ENCODE results near the gene KCNRG. TPM values are rescaled to one million over a fixed set of nuclear protein-coding genes. Genes with fewer than 3 reads are reported as not detected.

Gene KCNRG
- total RNA-seq, 4 donors from 2014 or later: 1.1 to 3.6 (median 2.9) TPM; not detected in 1

- no peaks in the 10 kb centered on the region for H3K9me3 ChIP-seq
- no peak for DNase-seq
- H3K27me3 ChIP-seq: no peaks in the 10 kb centered on the region
- H3K36me3 ChIP-seq: peaks cover 0 to 97% (median 4%) of the 10 kb centered on the region in 3 donors
- no peak overlapping the region for H3K27ac ChIP-seq
- intact Hi-C loops (cut with DNase I): no loop called here
- TF ChIP-seq, protein P1, sequence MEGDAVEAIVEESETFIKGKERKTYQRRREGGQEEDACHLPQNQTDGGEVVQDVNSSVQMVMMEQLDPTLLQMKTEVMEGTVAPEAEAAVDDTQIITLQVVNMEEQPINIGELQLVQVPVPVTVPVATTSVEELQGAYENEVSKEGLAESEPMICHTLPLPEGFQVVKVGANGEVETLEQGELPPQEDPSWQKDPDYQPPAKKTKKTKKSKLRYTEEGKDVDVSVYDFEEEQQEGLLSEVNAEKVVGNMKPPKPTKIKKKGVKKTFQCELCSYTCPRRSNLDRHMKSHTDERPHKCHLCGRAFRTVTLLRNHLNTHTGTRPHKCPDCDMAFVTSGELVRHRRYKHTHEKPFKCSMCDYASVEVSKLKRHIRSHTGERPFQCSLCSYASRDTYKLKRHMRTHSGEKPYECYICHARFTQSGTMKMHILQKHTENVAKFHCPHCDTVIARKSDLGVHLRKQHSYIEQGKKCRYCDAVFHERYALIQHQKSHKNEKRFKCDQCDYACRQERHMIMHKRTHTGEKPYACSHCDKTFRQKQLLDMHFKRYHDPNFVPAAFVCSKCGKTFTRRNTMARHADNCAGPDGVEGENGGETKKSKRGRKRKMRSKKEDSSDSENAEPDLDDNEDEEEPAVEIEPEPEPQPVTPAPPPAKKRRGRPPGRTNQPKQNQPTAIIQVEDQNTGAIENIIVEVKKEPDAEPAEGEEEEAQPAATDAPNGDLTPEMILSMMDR (IDR thresholded peaks at IDR 0.05): no peak
- TF ChIP-seq POLR2A (IDR thresholded peaks at IDR 0.05): no peak
- H3K4me3 ChIP-seq: no peak overlapping the region
- 82 to 100% methylated on average over 3 of the region's 7 CpGs for WGBS, 2 donors
- H3K4me1 ChIP-seq: peaks cover 2 to 42% (median 8%) of the 10 kb centered on the region in 3 donors
Observed at GRCh38 chr13:50006426-50007135, 8.7 kb upstream of the KCNRG start.

GRCh38 chr13:50011461-50011860 lies 3.8 kb upstream of the KCNRG start:
- intact Hi-C loops (cut with DNase I): no loop called here
- Histone ChIP-seq H3K9me3 (no peaks in the 10 kb centered on the region), H3K27me3 (no peaks in the 10 kb centered on the region), H3K4me3 (no peak overlapping the region), H3K36me3 (peaks cover 0 to 76% (median 0%) of the 10 kb centered on the region in 3 donors), H3K4me1 (peaks cover 0 to 10% (median 0%) of the 10 kb centered on the region in 3 donors), H3K27ac (no peak overlapping the region)
- TF ChIP-seq, protein P1 (IDR thresholded peaks at IDR 0.05): no peak
- 65 to 83% methylated on average over 1 of the region's 1 CpG for WGBS, 2 donors
- no peak for DNase-seq

DNA sequence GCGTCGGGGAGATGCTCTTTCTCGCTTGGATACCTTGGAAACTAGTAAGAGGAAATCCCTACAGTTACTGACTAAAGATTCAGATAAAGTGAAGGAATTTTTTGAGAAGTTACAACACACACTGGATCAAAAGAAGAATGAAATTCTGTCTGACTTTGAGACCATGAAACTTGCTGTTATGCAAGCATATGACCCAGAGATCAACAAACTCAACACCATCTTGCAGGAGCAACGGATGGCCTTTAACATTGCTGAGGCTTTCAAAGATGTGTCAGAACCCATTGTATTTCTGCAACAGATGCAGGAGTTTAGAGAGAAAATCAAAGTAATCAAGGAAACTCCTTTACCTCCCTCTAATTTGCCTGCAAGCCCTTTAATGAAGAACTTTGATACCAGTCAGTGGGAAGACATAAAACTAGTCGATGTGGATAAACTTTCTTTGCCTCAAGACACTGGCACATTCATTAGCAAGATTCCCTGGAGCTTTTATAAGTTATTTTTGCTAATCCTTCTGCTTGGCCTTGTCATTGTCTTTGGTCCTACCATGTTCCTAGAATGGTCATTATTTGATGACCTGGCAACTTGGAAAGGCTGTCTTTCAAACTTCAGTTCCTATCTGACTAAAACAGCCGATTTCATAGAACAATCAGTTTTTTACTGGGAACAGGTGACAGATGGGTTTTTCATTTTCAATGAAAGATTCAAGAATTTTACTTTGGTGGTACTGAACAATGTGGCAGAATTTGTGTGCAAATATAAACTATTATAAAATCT lies 2.7 kb upstream of the KCNRG start:
- WGBS, 2 donors: 87 to 89% methylated on average over 6 of the region's 6 CpGs
- no peak overlapping the region for H3K4me3 ChIP-seq
- H3K9me3 ChIP-seq: no peaks in the 10 kb centered on the region
- H3K4me1 ChIP-seq: peaks cover 0 to 11% (median 0%) of the 10 kb centered on the region in 3 donors
- H3K36me3 ChIP-seq: peaks cover 0 to 64% (median 0%) of the 10 kb centered on the region in 3 donors
- no peaks in the 10 kb centered on the region for H3K27me3 ChIP-seq
- intact Hi-C loops (cut with DNase I): no loop called here
- no peak for DNase-seq
- no peak overlapping the region for H3K27ac ChIP-seq
- TF ChIP-seq, protein P1 (IDR thresholded peaks at IDR 0.05): no peak
- no peak for TF ChIP-seq POLR2A (IDR thresholded peaks at IDR 0.05)

DNA sequence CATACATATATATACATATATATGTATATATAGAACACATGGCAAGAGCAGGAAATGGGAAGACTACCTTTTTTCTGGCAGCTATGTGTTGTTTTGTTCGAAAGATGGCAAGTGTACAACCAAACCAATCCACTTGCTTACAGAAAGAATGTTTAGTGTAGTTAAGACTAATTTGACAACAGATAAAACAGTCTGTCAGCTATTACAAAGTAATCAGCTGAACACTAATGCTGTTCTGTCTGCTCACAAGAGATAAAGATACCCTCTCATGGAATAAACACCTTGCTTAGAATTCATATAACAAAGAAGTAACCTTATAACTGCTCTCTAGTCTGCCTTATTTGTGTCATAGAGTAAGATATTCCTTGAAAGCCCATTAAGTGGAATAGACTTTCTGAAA lies 858 bp upstream of the KCNRG start:
- no peak for DNase-seq
- intact Hi-C loops (cut with DNase I): no loop called here
- WGBS, 2 donors: 69 to 87% methylated on average over 1 of the region's 1 CpG
- peaks cover 0 to 11% (median 0%) of the 10 kb centered on the region in 3 donors for H3K4me1 ChIP-seq
- TF ChIP-seq, protein P1 (IDR thresholded peaks at IDR 0.05): no peak
- H3K27me3 ChIP-seq: no peaks in the 10 kb centered on the region
- no peaks in the 10 kb centered on the region for H3K9me3 ChIP-seq
- H3K27ac ChIP-seq: no peak overlapping the region
- H3K4me3 ChIP-seq: no peak overlapping the region
- H3K36me3 ChIP-seq: peaks cover 0 to 56% (median 0%) of the 10 kb centered on the region in 3 donors

GRCh38 chr13:50015750-50016149 lies 506 bp downstream of the KCNRG start:
- intact Hi-C loops (cut with DNase I): no loop called here
- Histone ChIP-seq H3K36me3 (peaks cover 0 to 56% (median 0%) of the 10 kb centered on the region in 3 donors), H3K27ac (peak overlapping the region in 1 of 4 donors; percentile 42), H3K9me3 (no peaks in the 10 kb centered on the region), H3K27me3 (no peaks in the 10 kb centered on the region), H3K4me1 (peaks cover 0 to 11% (median 0%) of the 10 kb centered on the region in 3 donors), H3K4me3 (no peak overlapping the region)
- TF ChIP-seq, protein P1 (IDR thresholded peaks at IDR 0.05): no peak
- no peak for TF ChIP-seq POLR2A (IDR thresholded peaks at IDR 0.05)
- no peak for DNase-seq
- WGBS, 2 donors: 69 to 73% methylated on average over 4 of the region's 4 CpGs
